Transverse colon (tissue), 4 donors: Measurements from ENCODE around the gene RAD23A. TPM values are rescaled to one million over a fixed set of nuclear protein-coding genes. Genes with fewer than 3 reads are reported as not detected.

Experiments used
- DNase-seq: peaks from one replicate; pipeline ENCODE4 v3.0.0-alpha.2; 2019
- H3K27ac ChIP-seq, 4 donors: fragments of 200-600 bp; sonication (generic); 2 replicates each; pipeline ENCODE4 v1.5.1; 2016 to 2018; ENCODE audit warnings: inconsistent platforms in 4 of 4
- H3K27me3 ChIP-seq: fragments of 200-600 bp; sonication (generic); 2 replicates; pipeline ENCODE4 v1.5.1; 2017; ENCODE audit warnings: inconsistent platforms
- H3K36me3 ChIP-seq, 4 donors: fragments of 200-600 bp; sonication (generic); 2 replicates each; pipeline ENCODE4 v1.5.1; 2017 to 2019; ENCODE audit warnings: inconsistent platforms in 4 of 4
- H3K4me1 ChIP-seq, 4 donors: fragments of 200-600 bp; sonication (generic); 2 replicates each; pipeline ENCODE4 v1.5.1; 2017 to 2020; ENCODE audit warnings: inconsistent platforms in 4 of 4
- H3K4me3 ChIP-seq, 4 donors: fragments of 200-600 bp; sonication (generic); 1 replicate in 1 of 4; 2 replicates in 3 of 4; pipeline versions ENCODE4 v1.5.1 to v1.6.1; 2017 to 2019; ENCODE audit warnings: inconsistent platforms in 4 of 4
- H3K9me3 ChIP-seq, 2 donors: fragments of 200-600 bp; sonication (generic); 2 replicates each; pipeline ENCODE4 v1.5.1; 2017 to 2019; ENCODE audit warnings: inconsistent platforms in 2 of 2
- CTCF ChIP-seq, 5 experiments: fragments of 200-600 bp in 3 of 5; fragments of 450-650 bp in 2 of 5; sonication (generic) in 3 of 5; IDR thresholded peaks; 1 replicate in 2 of 5; 2 replicates in 3 of 5; pipeline ENCODE4 v1.5.1; 2016 to 2017; ENCODE audit warnings: antibody characterized with exemption in 5 of 5, inconsistent platforms in 3 of 5, mild to moderate bottlenecking in 2 of 5, moderate library complexity in 1 of 5
- EP300 ChIP-seq: sonication (generic); formaldehyde crosslinking; IDR thresholded peaks from one replicate; pipeline ENCODE4 v1.6.1; 2017; ENCODE audit warnings: antibody characterized with exemption, low read depth
- POLR2A ChIP-seq: fragments of 450-650 bp; IDR thresholded peaks from one replicate; pipeline ENCODE4 v1.6.1; 2016; ENCODE audit warnings: antibody characterized with exemption, mild to moderate bottlenecking, moderate library complexity
- POLR2AphosphoS5 ChIP-seq, 3 donors: sonication (generic); formaldehyde crosslinking; IDR thresholded peaks; one replicate each; pipeline ENCODE4 v1.6.1; 2016; ENCODE audit warnings: antibody characterized with exemption in 3 of 3
- WGBS, 2 donors: methylation state at CpG; one replicate each; pipeline ENCODE4 v1.1.5; 2018; ENCODE audit warnings: low coverage in 1 of 2; 5-methylcytosine and 5-hydroxymethylcytosine counted together
- in situ Hi-C, 4 donors: fragments of 200-750 bp; cut with MboI; loops; one replicate each; pipeline versions ENCODE4 v1.15.0 to v1.15.1; 2017; ENCODE audit warnings: low sequenced_read_pairs in 3 of 4, low pct_ligation_motif_present in 1 of 4, low pct_unique_long_range_greater_than_20kb in 1 of 4
- intact Hi-C: fragments of 100-400 bp; cut with DNase I; formaldehyde crosslinking; loops from one replicate; pipeline ENCODE4 v1.15.1; 2023; ENCODE audit warnings: low total_unique reads
- total RNA-seq, 4 donors: library from RNA; depleted of rRNA; stranded (reverse); fragments of >200 nt; gene quantifications; one replicate each; pipeline ENCODE4 v1.1.0, GENCODE V29; 2016

The RAD23A gene
- total RNA-seq, 4 donors from 2014 or later = 57.9 to 87.9 (median 75.9) TPM

GRCh38 chr19:12965017-12965811 lies 19.6 kb downstream of the RAD23A start:
- intact Hi-C loops = no loop called here
- peak overlapping the region; percentile 22 to 63 (median 36) for H3K4me3 ChIP-seq

GRCh38 chr19:12965812-12966135 lies 20.1 kb downstream of the RAD23A start:
- Histone ChIP-seq H3K27me3 (no peaks in the 10 kb centered on the region), H3K4me3 (peak overlapping the region in 3 of 4 donors; percentile 31 to 63 (median 42)), H3K36me3 (no peaks in the 10 kb centered on the region), H3K9me3 (no peaks in the 10 kb centered on the region), H3K27ac (peak overlapping the region; percentile 67 to 78 (median 76)), H3K4me1 (peaks cover 0 to 10% (median 6%) of the 10 kb centered on the region in 4 donors)
- DNase-seq = no peak
- in situ Hi-C loops (loop anchor here in 1 of 4 donors (25.0 kb wide), 1 partner anchor 297 kb away; no protein-coding TSS in a partner anchor), intact Hi-C loops (no loop called here)
- TF ChIP-seq POLR2A = no peak
- no peak for TF ChIP-seq EP300
- TF ChIP-seq POLR2AphosphoS5 (IDR thresholded peaks at IDR 0.05) = no peak
- TF ChIP-seq CTCF (IDR thresholded peaks at IDR 0.05) = no peak
- WGBS, 2 donors = 4 to 41% methylated on average over 3 to 8 of the region's 8 CpGs

More at GRCh38 chr19:12965017-12965811, 19.6 kb downstream of the RAD23A start:
- DNase-seq = peak; percentile 88
- no peaks in the 10 kb centered on the region for H3K9me3 ChIP-seq
- H3K4me1 ChIP-seq = peaks cover 0 to 10% (median 6%) of the 10 kb centered on the region in 4 donors
- H3K27me3 ChIP-seq = no peaks in the 10 kb centered on the region
- in situ Hi-C loops = loop anchor here in 1 of 4 donors (25.0 kb wide), 1 partner anchor 297 kb away; no protein-coding TSS in a partner anchor
- no peaks in the 10 kb centered on the region for H3K36me3 ChIP-seq
- WGBS, 2 donors = 0 to 1% methylated on average over 3 to 26 of the region's 34 CpGs
- peak overlapping the region; percentile 67 to 78 (median 76) for H3K27ac ChIP-seq
- TF ChIP-seq CTCF (IDR thresholded peaks at IDR 0.05) (peak; percentile 87 to 99 (median 92)), POLR2A (no peak), POLR2AphosphoS5 (IDR thresholded peaks at IDR 0.05) (no peak)

- Histone ChIP-seq H3K9me3 (no peaks in the 10 kb centered on the region), H3K4me1 (peaks cover 0 to 10% (median 6%) of the 10 kb centered on the region in 4 donors), H3K4me3 (no peak overlapping the region), H3K36me3 (no peaks in the 10 kb centered on the region), H3K27ac (no peak overlapping the region), H3K27me3 (no peaks in the 10 kb centered on the region)
- in situ Hi-C loops (loop anchor here in 1 of 4 donors (25.0 kb wide), 1 partner anchor 294 kb away; no protein-coding TSS in a partner anchor), intact Hi-C loops (no loop called here)
- 88% methylated on average over 5 of the region's 5 CpGs; no CpG with 5 or more reads in 1 of the 2 donors for WGBS, 2 donors
- no peak for DNase-seq
- TF ChIP-seq POLR2A (no peak), CTCF (IDR thresholded peaks at IDR 0.05) (no peak), POLR2AphosphoS5 (IDR thresholded peaks at IDR 0.05) (no peak), EP300 (no peak)
Observed at GRCh38 chr19:12967907-12968306, 22.2 kb downstream of the RAD23A start.

GRCh38 chr19:12969292-12969988 lies 23.8 kb downstream of the RAD23A start, which contains the start of gene DAND5:
Gene DAND5 (plus strand): TSS chr19:12969576. CDS start chr19:12969661, 85 bp downstream.
- H3K36me3 ChIP-seq = no peaks in the 10 kb centered on the region
- TF ChIP-seq CTCF (IDR thresholded peaks at IDR 0.05) = no peak
- peak within 1 kb of the TSS in 3 of 4 donors; percentile 55 to 63 (median 63) for H3K27ac ChIP-seq
- peaks cover 0 to 10% (median 6%) of the 10 kb centered on the region in 4 donors for H3K4me1 ChIP-seq
- H3K4me3 ChIP-seq = no peak within 1 kb of the TSS
- H3K27me3 ChIP-seq = no peaks in the 10 kb centered on the region
- no peak for DNase-seq
- intact Hi-C loops (no loop called here), in situ Hi-C loops (loop anchor here in 1 of 4 donors (25.0 kb wide), 1 partner anchor 293 kb away; no protein-coding TSS in a partner anchor)
- H3K9me3 ChIP-seq = no peaks in the 10 kb centered on the region
- WGBS, 2 donors = 66% methylated on average over 14 of the region's 14 CpGs; no CpG with 5 or more reads in 1 of the 2 donors
